A204.1 (cell line): ENCODE data around the gene EGFL7.

Experiments used
- FAIRE-seq: peaks from 2 replicates; lab custom pipeline; 2012; peaks lifted over from hg19 to GRCh38; lab: Jason Lieb, UNC

EGFL7 gene

GRCh38 chr9:136686794-136687711 lies 24.3 kb downstream of the EGFL7 start, which contains the start of gene AGPAT2:
TSS of gene AGPAT2 (minus strand) at chr9:136687457. CDS start at chr9:136687357, 100 bp downstream.
- FAIRE-seq: no peak

GRCh38 chr9:136687721-136688223 lies 25.1 kb downstream of the EGFL7 start:
- FAIRE-seq: no peak

- FAIRE-seq: no peak
These were observed 25.8 kb downstream of the EGFL7 start for GRCh38 chr9:136688274-136689107.

GRCh38 chr9:136689108-136689460 lies 26.4 kb downstream of the EGFL7 start:
- FAIRE-seq: no peak

- FAIRE-seq: no peak
These were observed 27.5 kb downstream of the EGFL7 start for GRCh38 chr9:136690104-136690805.

GRCh38 chr9:136690806-136691261 lies 28.1 kb downstream of the EGFL7 start:
- FAIRE-seq: no peak

- FAIRE-seq: no peak
These were observed 28.8 kb downstream of the EGFL7 start for GRCh38 chr9:136691316-136692184.

GRCh38 chr9:136692185-136693134 lies 29.7 kb downstream of the EGFL7 start:
- no peak for FAIRE-seq

- FAIRE-seq: no peak
These were observed 30.4 kb downstream of the EGFL7 start for GRCh38 chr9:136693135-136693489.

- FAIRE-seq: no peak
These were observed 30.9 kb downstream of the EGFL7 start for GRCh38 chr9:136693490-136694162.

GRCh38 chr9:136694163-136694871 lies 31.6 kb downstream of the EGFL7 start:
- FAIRE-seq: no peak

- no peak for FAIRE-seq
These were observed 32.1 kb downstream of the EGFL7 start for GRCh38 chr9:136694872-136695247.

GRCh38 chr9:136695435-136695895 lies 32.7 kb downstream of the EGFL7 start:
- FAIRE-seq: no peak

GRCh38 chr9:136695955-136696354 lies 33.2 kb downstream of the EGFL7 start:
- no peak for FAIRE-seq

GRCh38 chr9:136696502-136696901 lies 33.8 kb downstream of the EGFL7 start:
- no peak for FAIRE-seq

- no peak for FAIRE-seq
These were observed 34.6 kb downstream of the EGFL7 start for GRCh38 chr9:136697146-136697820.

- FAIRE-seq: no peak
These were observed 35.3 kb downstream of the EGFL7 start for GRCh38 chr9:136697821-136698526.
